HG02623 (cell line): Measurements from ENCODE around the gene CES2.
A peak's percentile ranks its signal among the peaks of the same experiment; 100 is the strongest.
"Not testable (repeated sequence)": the region's sequence is repeated elsewhere in the genome, so short reads cannot be mapped to it uniquely, and the experiment has no call there.

Source experiments
- ATAC-seq: cut with Tn5 transposase; IDR thresholded peaks from one replicate; pipeline ENCODE4 v1.9.1; 2021; ENCODE audit warnings: moderate library complexity; ENCODE audit not compliant: unreplicated experiment

Gene CES2

DNA sequence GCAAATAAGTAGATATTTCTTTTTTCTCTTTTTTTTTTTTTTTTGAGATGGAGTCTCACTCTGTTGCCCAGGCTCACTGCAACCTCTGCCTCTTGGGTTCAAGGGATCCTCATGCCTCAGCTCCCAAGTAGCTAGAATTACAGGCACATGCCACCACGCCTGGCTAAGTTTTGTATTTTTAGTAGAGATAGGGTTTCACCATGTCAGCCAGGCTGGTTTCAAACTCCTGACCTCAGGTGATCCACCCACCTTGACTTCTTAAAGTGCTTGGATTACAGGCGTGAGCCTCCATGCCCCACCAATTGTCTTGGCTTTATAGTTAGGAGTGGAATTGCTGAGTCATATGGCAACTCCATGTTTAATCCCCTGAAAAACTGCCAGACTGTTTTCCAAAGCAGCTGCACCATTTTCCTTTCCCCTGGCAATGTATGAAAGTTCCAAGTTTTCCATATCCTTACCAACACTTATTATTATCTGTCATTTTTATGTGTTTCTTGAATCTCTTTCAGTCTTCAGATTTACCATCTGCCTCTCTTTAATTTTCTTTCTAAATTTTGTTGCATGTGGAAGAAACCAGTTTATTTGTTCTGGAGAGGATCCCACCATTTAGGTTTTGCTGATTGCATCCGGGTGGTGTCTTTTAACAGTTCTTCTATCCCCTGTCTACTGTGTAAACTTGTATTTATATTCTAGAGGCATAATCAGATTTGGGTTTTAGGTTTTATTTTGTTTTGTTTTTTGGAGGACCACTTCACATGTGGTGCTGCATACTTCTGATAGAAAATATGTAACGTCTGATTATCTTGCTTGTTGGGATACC, 15.9 kb downstream of the CES2 start:
- ATAC-seq = no peak

DNA sequence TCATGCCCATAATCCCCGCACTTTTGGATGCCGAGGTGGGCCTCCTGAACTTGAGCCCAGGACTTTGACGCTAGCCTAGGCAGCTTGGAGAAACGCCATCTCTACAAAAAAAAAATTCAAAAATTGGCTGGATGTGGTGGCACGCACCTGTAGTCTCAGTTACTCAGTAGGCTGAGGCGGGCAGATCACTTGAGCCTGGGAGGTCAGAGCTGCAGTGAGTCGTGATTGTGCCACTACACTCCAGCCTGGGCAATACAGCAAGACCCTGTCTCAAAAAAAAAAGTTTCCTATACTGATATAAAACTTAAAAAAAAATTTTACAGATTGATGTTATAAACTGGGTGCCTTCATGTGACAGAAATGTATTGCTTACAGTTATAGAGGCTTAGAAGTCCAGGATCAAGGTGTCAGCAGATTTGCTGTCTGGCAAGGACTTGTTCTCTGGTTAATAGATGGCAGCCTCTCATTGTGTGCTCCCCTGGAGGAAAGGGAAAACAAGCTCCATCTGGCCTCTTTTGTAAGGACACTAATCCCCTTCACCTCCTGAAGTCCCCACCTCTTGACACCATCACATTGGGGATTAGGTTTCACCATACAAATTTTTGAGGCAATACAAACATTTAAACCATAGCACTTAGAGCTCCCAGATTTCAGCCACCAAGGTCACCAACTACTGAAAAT, 17.3 kb downstream of the CES2 start:
- no peak for ATAC-seq

DNA sequence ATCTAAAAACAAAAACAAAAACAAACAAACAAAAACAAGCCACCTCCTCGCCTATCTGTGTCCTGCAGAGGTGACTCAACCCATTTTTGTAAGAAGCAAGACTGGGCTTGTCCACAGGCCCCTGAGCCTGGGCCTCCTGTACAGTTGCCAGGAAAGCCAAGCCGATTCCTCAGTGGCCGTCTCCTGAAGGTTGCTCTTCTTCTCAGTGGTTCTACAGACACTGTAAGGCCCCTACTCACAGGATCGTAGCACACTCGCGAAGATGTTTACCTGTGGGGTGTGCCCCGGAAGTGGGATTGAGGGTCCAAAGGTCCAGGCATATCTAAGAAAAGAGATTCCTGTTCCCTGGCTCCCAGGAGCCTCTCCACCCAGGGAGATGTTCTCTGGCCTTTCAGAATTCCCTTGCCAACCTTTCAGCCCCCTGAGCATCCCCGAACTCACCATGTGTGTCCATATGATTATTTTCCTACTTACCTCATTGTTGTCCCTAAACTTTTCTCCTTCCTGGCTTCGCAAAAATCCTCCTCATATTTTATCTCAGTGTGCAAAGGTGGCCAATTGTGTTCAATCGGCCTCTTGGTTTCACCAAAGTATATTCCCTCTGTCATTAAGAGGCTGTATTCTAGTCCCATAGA, 18.3 kb downstream of the CES2 start:
- no peak for ATAC-seq

DNA sequence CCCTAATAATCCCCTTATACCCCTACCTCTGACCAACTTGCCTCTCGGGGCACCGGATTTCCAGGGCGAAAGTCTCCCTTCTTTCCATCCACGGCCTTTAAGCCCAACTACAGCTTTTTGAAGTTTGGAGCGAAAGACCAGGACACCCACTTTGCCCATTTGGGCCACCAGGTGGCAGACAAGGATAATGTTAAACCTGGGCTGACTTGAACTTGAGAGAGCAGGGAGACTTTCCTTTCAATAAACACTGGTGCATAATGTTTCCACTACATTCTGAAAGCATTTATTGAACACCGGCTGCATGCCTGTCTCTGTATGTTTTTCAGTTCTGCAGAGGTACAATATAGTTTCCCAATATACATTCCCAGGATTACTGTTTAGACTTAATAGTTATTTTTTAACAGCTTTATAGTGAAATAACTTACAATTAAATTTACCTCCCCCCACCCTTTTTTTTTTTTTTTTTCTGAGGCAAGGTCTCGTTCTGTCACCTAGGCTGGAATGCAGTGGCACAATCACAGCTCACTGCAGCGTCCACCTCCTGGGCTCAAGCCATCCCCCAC, 18.9 kb downstream of the CES2 start:
- no peak for ATAC-seq

DNA sequence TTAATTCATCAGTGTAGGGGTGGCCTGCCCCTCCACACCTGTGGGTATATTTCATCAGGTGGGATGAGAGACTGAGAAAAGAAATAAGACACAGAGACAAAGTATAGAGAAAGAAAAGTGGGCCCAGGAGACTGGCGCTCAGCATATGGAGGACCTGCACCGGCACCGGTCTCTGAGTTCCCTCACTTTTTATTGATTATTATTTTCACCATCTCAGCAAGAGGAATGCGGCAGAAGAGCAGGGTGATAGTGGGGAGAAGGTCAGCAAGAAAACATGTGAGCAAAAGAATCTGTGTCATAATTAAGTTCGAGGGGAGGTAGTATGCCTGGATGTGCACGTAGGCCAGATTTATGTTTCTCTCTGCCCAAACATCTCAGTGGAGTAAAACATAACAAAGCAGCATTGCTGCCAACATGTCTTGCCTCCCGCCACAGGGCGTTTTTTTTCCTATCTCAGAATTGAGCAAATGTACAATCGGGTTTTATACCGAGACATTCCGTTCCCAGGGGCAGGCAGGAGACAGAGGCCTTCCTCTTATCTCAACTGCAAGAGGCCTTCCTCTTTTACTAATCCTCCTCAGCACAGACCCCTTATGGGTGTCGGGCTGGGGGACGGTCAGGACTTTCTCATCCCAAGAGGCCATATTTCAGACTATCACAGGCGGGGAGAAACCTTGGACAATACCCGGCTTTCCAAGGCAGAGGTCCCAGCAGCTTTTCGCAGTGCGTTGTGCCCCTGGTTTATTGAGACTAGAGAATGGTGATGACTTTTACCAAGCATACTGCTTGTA, 20.2 kb downstream of the CES2 start:
- not testable (repeated sequence) for ATAC-seq

DNA sequence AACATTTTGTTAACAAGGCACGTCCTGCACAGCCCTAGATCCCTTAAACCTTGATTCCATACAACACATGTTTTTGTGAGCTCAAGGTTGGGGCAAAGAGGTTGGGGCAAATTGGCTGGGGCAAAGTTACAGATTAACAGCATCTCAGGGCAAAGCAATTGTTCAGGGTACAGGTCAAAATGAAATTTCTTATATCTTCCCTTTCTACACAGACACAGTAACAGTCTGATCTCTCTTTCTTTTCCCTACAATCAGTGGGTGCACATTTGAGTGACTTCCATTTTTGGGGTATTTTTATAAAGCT, 20.8 kb downstream of the CES2 start:
- ATAC-seq = not testable (repeated sequence)

DNA sequence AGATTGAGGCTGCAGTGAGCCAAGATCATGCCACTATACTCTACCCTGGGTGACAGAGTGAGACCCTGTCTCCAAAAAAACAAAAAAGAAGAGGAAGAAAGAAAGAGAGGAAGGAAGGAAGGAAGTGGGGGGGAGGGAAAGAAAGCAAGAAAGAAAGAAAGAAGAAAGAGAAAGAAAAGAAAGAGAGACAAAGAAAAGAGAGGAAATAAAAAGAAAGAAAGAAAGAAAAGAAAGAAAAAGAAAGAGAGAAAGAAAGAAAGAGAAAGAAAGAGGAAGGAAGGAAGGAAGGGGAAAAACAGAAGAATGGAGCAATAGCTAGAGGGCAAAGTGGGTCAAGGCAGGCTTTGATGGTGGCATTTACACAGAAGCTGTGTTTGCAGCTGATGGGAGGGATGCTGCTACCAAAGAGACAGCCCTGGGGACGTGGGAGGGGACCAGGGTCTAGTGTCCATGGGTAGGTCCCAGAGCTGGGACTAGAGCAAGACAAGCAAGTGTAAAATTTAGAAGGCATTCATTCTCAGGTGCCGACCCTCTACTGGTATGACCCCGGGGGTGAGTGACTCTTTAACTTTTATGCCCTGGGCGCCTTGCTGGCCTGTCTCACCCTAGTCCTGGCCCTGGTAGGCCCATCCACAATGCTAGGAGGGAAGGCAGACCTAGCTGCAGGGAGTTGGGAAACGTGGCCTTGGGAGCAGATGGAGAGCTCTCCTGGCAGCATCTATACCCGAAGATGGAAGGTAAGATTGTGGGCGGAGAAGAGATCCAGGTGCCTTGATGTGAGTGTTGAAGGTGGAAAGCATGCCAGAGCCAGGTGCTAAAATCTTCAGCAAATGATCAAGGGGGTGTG, 23.8 kb downstream of the CES2 start:
- no peak for ATAC-seq

DNA sequence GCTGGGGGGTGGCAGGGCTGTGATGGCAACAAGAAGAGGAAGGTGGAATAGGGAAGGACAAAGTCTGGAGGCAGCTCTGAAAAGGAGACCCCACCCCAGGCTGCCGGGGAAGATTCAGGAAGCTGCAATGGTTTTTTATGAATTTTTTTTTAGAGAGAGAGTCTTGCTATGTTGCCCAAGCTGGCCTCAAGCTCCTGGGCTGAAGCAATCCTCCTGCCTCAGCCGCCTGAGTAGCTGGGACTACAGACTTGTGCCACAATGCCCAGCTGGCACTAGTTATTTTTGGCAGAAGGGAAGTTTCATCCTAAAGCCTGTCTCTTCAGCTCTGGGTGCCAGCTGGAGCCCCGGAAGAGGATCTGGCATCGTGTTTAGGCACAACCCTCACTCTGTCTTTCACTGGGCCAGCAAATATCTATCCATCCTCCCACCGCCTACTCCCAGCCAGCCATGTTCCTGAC, 24.4 kb downstream of the CES2 start:
- no peak for ATAC-seq

DNA sequence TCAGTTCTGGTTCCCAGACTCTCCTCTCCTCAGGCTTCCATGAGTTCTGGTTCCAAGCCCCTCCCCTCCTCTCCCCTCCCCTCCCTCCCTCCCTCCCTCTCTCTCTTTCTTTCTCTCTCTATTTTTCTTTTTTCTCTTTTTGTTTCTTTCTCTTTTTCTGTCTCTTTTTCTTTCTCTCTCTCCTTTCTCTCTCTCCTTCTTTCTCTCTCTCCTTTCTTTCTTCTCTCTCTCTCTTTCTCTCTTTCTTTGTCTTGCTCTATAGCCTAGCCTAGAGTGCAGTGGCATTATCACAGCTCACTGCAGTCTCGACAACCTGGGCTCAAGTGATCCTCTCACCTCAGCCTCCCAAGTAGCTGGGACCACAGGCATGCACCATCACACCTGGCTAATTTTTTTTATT, 25.0 kb downstream of the CES2 start:
- no peak for ATAC-seq

DNA sequence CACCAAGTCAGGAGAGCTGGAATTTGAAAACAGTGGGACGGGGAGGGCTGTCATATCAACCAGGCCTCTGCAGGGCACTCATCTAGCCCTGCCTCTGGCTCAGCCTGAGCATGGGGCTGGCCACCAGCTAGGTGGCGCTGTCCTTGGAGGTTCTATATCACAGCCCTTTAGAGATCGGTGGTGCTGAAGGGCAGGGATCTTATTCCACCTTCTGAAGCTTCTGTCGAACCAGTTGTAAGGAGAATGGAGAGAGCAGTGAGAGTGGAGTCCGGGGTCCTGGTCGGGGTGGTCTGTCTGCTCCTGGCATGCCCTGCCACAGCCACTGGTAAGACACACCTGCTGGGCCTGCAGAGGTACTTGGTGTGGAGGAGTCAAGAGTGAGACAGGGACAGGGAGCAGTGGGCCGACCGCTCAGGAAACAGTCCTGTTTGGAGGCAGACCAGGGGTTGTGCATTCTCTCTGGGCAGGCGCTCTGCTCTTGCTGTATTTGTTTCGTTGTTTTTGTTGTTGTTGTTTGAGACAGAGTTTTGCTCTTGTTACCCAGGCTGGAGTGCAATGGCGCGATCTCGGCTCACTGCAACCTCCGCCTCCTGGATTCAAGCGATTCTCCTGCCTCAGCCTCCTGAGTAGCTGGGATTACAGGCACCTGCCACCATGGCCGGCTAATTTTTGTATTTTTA, 25.9 kb downstream of the CES2 start, which contains the start of gene CES3:
TSS of gene CES3 (plus strand) at position 202 of the 680 bp plus-strand sequence. CDS start at position 244, 42 bp downstream.
- peak; percentile 47 for ATAC-seq

DNA sequence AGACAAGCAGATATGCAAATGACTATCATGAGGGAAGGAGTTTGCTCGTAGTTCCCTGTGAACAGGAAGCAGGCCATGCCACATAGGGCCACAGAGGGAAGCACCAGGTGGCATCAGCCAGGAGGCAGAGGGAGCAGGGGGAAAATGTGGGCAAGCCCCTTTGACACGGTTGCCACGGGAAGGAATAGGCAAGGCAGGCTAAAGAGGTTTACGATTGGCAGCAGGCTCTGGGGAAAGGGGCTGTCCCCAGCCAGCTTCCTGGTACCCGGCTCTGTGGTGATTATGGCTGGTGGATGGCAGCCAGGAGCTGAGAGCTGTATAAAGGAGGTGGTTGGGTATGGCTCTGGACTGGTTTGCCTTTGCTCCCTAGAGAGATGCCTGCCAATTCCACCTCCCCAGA, 26.6 kb downstream of the CES2 start:
- ATAC-seq = no peak

DNA sequence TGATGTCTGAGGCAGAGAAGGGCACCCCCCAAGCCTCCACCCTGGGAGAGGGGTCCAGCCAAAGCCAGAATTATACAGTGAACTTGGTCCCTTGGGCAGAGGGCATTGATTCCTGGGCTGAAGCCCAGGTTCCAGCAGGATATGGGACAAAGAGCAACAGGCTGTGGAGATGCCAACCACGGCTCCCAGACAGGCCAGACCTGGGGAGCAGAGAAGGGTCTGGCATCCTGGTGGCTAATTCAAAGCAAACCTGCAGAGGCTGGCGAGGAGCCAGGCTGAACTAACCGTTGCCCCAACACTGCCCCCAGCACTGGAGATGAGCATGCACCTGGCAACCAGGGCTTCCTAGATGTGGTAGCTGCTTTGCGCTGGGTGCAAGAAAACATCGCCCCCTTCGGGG, 28.7 kb downstream of the CES2 start:
- ATAC-seq = no peak

DNA sequence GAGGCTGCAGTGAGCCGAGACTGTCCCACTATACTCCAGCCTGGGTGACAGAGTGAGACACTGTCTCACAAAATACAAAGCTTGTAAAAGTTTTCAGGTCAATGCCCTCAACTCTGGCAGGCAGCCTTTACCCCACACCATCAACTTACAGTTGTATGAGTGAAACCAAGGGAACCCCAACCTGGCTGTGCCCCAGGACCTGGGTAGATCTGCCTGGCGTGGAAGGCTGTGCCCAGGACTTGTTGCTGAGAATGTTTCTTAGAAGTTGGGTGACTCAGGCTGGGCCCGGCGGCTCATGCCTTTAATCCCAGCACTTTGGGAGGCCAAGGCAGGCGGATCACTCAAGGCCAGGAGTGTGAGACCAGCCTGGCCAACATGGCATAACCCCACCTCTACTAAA, 33.5 kb downstream of the CES2 start:
- ATAC-seq = no peak

DNA sequence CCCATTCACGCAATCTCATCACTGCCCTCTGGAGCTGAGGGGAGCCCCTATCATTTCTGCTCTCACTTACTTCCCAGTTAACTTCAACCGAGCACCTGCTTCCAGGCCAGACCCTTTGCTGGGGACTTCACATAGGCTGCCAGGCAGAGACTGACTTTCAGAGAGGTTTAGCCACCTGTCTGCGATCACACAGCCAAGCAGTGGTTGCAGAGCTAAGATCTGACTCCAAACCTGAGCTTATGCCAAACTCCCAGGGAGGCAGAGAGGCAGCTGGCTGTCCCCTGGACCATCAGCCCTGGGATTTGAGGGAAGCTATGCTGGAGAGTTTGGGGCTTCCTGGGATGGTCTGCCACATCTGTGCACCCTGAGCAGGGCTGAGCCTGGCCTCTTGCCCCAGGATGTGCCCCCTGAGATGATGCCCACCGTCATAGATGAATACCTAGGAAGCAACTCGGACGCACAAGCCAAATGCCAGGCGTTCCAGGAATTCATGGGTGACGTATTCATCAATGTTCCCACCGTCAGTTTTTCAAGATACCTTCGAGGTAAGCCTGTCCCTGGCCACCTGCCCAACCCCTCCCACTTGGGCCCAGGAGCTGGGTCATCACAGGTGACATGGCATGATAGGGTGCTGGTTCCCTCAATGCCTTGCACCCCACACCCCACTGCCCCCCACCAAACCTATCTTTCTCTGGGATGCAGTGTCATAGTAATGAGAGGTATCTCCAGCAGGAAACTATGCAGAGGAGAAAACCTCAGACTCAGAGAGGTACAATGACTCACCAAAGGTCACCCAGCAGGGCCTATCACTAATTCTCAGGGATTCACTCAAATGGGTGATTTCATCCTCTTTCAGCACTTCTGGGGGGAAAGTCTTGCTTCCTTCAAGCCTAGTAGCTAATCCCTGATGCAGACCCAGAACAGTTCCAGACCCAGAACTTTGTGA, 35.7 kb downstream of the CES2 start:
- ATAC-seq = no peak

DNA sequence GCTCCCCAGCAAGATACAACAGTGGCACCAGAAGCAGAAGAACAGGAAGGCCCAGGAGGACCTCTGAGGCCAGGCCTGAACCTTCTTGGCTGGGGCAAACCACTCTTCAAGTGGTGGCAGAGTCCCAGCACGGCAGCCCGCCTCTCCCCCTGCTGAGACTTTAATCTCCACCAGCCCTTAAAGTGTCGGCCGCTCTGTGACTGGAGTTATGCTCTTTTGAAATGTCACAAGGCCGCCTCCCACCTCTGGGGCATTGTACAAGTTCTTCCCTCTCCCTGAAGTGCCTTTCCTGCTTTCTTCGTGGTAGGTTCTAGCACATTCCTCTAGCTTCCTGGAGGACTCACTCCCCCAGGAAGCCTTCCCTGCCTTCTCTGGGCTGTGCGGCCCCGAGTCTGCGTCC, 37.7 kb downstream of the CES2 start:
- ATAC-seq = no peak

DNA sequence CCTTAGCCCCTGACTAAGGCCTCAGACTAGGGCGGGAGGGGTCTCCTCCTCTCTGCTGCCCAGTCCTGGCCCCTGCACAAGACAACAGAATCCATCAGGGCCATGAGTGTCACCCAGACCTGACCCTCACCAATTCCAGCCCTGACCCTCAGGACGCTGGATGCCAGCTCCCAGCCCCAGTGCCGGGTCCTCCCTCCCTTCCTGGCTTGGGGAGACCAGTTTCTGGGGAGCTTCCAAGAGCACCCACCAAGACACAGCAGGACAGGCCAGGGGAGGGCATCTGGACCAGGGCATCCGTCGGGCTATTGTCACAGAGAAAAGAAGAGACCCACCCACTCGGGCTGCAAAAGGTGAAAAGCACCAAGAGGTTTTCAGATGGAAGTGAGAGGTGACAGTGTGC, 38.4 kb downstream of the CES2 start:
- ATAC-seq = no peak

DNA sequence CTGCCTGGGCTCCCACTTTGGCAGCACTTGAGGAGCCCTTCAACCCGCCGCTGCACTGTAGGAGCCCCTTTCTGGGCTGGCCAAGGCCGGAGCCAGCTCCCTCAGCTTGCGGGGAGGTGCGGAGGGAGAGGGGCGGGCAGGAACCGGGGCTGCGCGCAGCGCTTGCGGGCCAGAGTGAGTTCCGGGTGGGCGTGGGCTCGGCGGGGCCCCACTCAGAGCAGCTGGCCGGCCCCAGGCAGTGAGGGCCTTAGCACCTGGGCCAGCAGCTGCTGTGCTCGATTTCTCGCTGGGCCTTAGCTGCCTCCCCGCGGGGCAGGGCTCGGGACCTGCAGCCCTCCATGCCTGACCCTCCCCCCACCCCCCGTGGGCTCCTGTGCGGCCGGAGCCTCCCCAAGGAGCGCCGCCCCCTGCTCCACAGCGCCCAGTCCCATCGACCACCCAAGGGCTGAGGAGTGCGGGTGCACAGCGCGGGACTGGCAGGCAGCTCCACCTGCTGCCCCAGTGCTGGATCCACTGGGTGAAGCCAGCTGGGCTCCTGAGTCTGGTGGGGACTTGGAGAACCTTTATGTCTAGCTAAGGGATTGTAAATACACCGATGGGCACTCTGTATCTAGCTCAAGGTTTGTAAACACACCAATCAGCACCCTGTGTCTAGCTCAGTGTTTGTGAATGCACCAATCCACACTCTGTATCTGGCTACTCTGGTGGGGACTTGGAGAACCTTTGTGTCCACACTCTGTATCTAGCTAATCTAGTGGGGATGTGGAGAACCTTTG, 39.0 kb downstream of the CES2 start:
- not testable (repeated sequence) for ATAC-seq

DNA sequence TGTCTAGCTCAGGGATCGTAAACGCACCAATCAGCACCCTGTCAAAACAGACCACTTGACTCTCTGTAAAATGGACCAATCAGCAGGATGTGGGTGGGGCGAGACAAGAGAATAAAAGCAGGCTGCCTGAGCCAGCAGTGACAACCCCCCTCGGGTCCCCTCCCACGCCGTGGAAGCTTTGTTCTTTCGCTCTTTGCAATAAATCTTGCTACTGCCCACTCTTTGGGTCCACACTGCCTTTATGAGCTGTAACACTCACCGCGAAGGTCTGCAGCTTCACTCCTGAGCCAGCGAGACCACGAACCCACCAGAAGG, 39.6 kb downstream of the CES2 start:
- not testable (repeated sequence) for ATAC-seq
